Measurements from ENCODE around the gene OR51B2. TPM values are rescaled to one million over a fixed set of nuclear protein-coding genes. Genes with fewer than 3 reads are reported as not detected.
"Not testable (repeated sequence)": the region's sequence is repeated elsewhere in the genome, so short reads cannot be mapped to it uniquely, and the experiment has no call there.

OR51B2 gene
- total and polyA plus RNA-seq, 7 experiments from 2014 or later: not detected

DNA sequence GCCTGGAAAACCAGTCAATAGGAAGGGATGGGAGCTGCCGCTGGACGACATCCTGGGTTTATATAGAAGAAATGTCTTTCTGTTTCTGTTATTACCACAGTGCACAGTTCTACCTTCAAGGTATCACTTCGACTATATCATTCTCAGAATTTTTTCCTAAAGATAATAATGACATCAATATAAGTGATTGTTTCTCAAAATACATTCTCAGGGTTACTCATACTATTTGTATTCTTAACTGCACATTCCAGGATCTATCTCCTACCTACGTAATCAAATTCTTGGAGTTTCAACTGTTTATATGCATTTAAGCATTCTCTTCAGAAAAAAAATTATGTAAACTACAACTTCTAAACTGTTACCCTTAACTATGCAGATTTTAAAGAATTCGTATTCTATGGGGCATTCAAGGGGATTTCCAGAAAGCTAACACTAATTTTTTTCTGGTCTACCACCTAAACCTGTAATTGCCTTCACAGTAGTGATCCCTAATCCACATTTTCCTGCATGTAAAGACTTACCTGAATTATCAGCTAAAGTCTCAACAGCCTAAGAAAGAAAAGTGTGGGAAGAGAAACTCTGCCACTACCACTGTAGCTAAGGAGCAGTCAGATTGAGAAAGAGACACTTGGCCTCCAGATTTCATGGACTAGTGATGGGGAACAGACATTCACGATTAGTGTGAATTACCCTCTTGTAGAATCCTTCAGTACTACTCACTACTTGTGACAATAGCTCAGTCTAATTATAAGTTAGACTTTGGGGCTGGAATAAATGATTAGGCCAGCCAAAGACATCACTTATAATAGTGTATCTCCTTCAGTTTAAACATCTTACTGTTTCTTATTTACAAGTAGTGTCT, 19.6 kb upstream of the OR51B2 start, which contains the start of gene OR51B5:
OR51B5 (minus strand) TSS at position 51 of the 862 bp plus-strand sequence; CDS start at position 51, 0 bp downstream.
- Histone ChIP-seq H3K27me3 (ENCODE audit: control insufficient read depth in 2 of 2, insufficient read depth in 2 of 2, low read length in 2 of 2) (peaks cover 0 to 5% of the 10 kb centered on the region in 2 donors), H3K36me3 (ENCODE audit: control insufficient read depth in 2 of 3, insufficient read depth in 3 of 3, low read length in 3 of 3) (no peaks in the 10 kb centered on the region), H3K9me3 (ENCODE audit: control insufficient read depth in 2 of 3, low read length in 3 of 3) (no peaks in the 10 kb centered on the region), H3K4me3 (ENCODE audit: low read length) (no peak within 1 kb of the TSS), H3K27ac (ENCODE audit: low read depth, low read length) (no peak within 1 kb of the TSS), H3K4me1 (ENCODE audit: control insufficient read depth in 2 of 2, insufficient read depth in 2 of 2, low read length in 2 of 2) (no peaks in the 10 kb centered on the region)
- POLR2A ChIA-PET: no interaction called here
- Mint-ChIP-seq H3K36me3 (no peaks in the 10 kb centered on the region), H3K27ac (no peak within 1 kb of the TSS), H3K4me1 (no peaks in the 10 kb centered on the region), H3K9me3 (peaks cover 0 to 2% (median 0%) of the 10 kb centered on the region in 11 donors), H3K4me3 (no peak within 1 kb of the TSS), H3K27me3 (peaks cover 0 to 10% (median 6%) of the 10 kb centered on the region in 5 donors)
- ATAC-seq: no peak
- CTCF ChIA-PET: no interaction called here
- DNase-seq: no peak
- intact Hi-C loops (cut with micrococcal nuclease): no loop called here

DNA sequence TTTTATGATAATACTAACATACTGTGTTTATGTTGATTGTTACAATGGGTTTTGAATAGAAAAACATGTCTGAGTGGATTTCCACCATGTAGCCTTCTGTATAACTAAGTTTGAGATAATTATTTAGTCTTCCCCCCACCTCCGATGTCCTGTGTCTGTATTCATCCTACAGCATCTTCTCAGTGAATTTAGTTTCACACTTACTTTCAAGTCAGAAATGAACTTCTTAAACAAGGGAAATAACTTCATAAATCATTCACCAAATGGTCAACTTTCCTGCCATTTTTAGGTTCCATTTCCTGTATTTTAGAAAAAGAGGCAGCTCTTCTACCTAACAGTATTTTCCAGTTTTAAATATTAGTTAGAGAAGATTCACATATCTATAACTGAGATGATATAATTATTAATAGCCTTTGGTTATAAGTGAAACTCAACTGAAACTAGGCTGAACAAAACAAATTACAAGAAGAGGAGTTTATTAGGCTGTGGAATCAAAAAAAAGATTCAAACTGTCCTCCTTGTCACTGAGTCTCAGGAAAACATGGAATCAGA, 15.8 kb upstream of the OR51B2 start:
- H3K4me1 Mint-ChIP-seq: no peaks in the 10 kb centered on the region
- no peaks in the 10 kb centered on the region for H3K9me3 ChIP-seq (ENCODE audit: control insufficient read depth in 2 of 3, low read length in 3 of 3)
- peaks cover 0 to 14% (median 5%) of the 10 kb centered on the region in 5 donors for H3K27me3 Mint-ChIP-seq
- H3K36me3 Mint-ChIP-seq: no peaks in the 10 kb centered on the region
- intact Hi-C loops (cut with micrococcal nuclease): no loop called here
- H3K27me3 ChIP-seq (ENCODE audit: control insufficient read depth in 2 of 2, insufficient read depth in 2 of 2, low read length in 2 of 2): peaks cover 0 to 5% of the 10 kb centered on the region in 2 donors
- H3K4me3 ChIP-seq (ENCODE audit: low read length): no peak overlapping the region
- no peak for DNase-seq
- H3K9me3 Mint-ChIP-seq: peaks cover 0 to 2% (median 0%) of the 10 kb centered on the region in 11 donors
- H3K4me1 ChIP-seq (ENCODE audit: control insufficient read depth in 2 of 2, insufficient read depth in 2 of 2, low read length in 2 of 2): no peaks in the 10 kb centered on the region
- H3K36me3 ChIP-seq (ENCODE audit: control insufficient read depth in 2 of 3, insufficient read depth in 3 of 3, low read length in 3 of 3): no peaks in the 10 kb centered on the region
- ATAC-seq: no peak
- ChIA-PET CTCF (no interaction called here), POLR2A (no interaction called here)
- H3K27ac ChIP-seq (ENCODE audit: low read depth, low read length): no peak overlapping the region
- H3K4me3 Mint-ChIP-seq: no peak overlapping the region
- no peak overlapping the region for H3K27ac Mint-ChIP-seq

DNA sequence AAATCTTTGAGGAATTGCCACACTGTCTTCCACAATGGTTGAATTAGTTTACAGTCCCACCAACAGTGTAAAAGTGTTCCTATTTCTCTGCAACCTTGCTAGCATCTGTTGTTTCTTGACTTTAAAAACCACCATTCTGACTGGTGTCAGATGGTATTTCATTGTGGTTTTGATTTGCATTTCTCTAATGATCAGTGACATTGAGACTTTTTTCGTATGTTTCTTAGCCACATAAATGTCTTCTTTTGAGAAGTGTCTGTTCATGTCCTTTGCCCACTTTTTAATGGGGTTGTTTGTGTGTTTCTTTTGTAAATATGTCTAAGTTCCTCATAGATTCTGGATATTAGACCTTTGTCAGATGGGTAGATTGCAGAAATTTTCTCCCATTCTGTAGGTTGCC, 13.2 kb upstream of the OR51B2 start:
- H3K36me3 ChIP-seq (ENCODE audit: control insufficient read depth in 2 of 3, insufficient read depth in 3 of 3, low read length in 3 of 3); DNase-seq; H3K4me3 ChIP-seq (ENCODE audit: low read length); H3K4me3 Mint-ChIP-seq; H3K9me3 Mint-ChIP-seq; H3K4me1 Mint-ChIP-seq; ATAC-seq; CTCF ChIA-PET; H3K4me1 ChIP-seq (ENCODE audit: control insufficient read depth in 2 of 2, insufficient read depth in 2 of 2, low read length in 2 of 2); H3K27ac Mint-ChIP-seq; intact Hi-C loops (cut with micrococcal nuclease); H3K27me3 ChIP-seq (ENCODE audit: control insufficient read depth in 2 of 2, insufficient read depth in 2 of 2, low read length in 2 of 2); H3K27ac ChIP-seq (ENCODE audit: low read depth, low read length); H3K9me3 ChIP-seq (ENCODE audit: control insufficient read depth in 2 of 3, low read length in 3 of 3); H3K36me3 Mint-ChIP-seq; POLR2A ChIA-PET: not testable (repeated sequence)
- peaks cover 0 to 14% (median 5%) of the 10 kb centered on the region in 5 donors for H3K27me3 Mint-ChIP-seq

DNA sequence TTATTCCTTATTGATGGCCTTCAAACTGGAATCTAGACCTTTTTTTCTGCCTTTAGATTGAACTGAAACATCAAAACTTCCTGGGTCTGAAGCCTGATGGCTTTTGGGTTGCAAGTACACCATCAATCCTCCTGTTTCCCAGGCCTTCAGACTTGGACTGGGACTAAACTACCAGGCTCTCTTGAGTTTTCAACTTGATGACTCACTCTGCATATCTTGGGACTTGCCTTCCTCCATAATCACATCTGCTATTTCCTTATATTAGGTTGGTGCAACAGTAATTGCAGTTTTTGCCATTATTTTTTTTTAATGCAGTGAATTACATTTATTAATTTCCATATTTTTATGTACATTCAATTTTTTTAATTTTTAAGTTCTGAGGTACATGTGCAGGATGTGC, 12.2 kb upstream of the OR51B2 start:
- no peak overlapping the region for H3K4me3 ChIP-seq (ENCODE audit: low read length)
- H3K4me1 ChIP-seq (ENCODE audit: control insufficient read depth in 2 of 2, insufficient read depth in 2 of 2, low read length in 2 of 2): no peaks in the 10 kb centered on the region
- H3K27ac ChIP-seq (ENCODE audit: low read depth, low read length): no peak overlapping the region
- peaks cover 0 to 5% of the 10 kb centered on the region in 2 donors for H3K27me3 ChIP-seq (ENCODE audit: control insufficient read depth in 2 of 2, insufficient read depth in 2 of 2, low read length in 2 of 2)
- DNase-seq (no peak), ATAC-seq (no peak)
- intact Hi-C loops (cut with micrococcal nuclease): no loop called here
- no peaks in the 10 kb centered on the region for H3K36me3 ChIP-seq (ENCODE audit: control insufficient read depth in 2 of 3, insufficient read depth in 3 of 3, low read length in 3 of 3)
- ChIA-PET POLR2A (no interaction called here), CTCF (no interaction called here)
- Mint-ChIP-seq H3K9me3 (peaks cover 0 to 2% (median 0%) of the 10 kb centered on the region in 11 donors), H3K36me3 (no peaks in the 10 kb centered on the region), H3K4me1 (no peaks in the 10 kb centered on the region), H3K4me3 (no peak overlapping the region), H3K27ac (no peak overlapping the region), H3K27me3 (peaks cover 0 to 14% (median 5%) of the 10 kb centered on the region in 5 donors)
- H3K9me3 ChIP-seq (ENCODE audit: control insufficient read depth in 2 of 3, low read length in 3 of 3): no peaks in the 10 kb centered on the region

DNA sequence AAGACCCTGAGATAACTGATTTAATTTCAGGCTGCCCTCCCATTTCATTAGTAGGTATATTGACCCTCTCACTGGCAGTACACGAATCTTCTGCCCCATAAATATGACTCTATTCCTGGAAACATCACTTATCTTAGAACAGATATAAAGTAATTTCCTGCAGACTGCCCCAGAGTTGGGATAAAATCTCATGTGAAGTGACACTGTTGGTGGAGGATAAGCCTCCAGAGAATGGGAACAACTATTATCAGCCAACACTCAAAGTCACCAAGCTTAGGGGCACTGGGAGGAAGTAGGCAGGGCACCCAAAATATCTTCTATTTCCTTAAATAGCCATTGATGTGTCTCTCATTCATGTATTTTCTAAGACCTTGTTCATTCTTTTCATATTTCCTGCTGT, 11.1 kb upstream of the OR51B2 start:
- DNase-seq (no peak), ATAC-seq (no peak)
- Mint-ChIP-seq H3K27me3 (peaks cover 0 to 20% (median 13%) of the 10 kb centered on the region in 5 donors), H3K36me3 (no peaks in the 10 kb centered on the region), H3K4me1 (no peaks in the 10 kb centered on the region), H3K4me3 (no peak overlapping the region), H3K27ac (no peak overlapping the region), H3K9me3 (peaks cover 0 to 4% (median 0%) of the 10 kb centered on the region in 11 donors)
- Histone ChIP-seq H3K4me3 (ENCODE audit: low read length) (no peak overlapping the region), H3K27me3 (ENCODE audit: control insufficient read depth in 2 of 2, insufficient read depth in 2 of 2, low read length in 2 of 2) (peaks cover 0 to 5% of the 10 kb centered on the region in 2 donors), H3K4me1 (ENCODE audit: control insufficient read depth in 2 of 2, insufficient read depth in 2 of 2, low read length in 2 of 2) (no peaks in the 10 kb centered on the region), H3K9me3 (ENCODE audit: control insufficient read depth in 2 of 3, low read length in 3 of 3) (no peaks in the 10 kb centered on the region), H3K36me3 (ENCODE audit: control insufficient read depth in 2 of 3, insufficient read depth in 3 of 3, low read length in 3 of 3) (no peaks in the 10 kb centered on the region), H3K27ac (ENCODE audit: low read depth, low read length) (no peak overlapping the region)
- intact Hi-C loops (cut with micrococcal nuclease): no loop called here
- ChIA-PET CTCF (no interaction called here), POLR2A (no interaction called here)

DNA sequence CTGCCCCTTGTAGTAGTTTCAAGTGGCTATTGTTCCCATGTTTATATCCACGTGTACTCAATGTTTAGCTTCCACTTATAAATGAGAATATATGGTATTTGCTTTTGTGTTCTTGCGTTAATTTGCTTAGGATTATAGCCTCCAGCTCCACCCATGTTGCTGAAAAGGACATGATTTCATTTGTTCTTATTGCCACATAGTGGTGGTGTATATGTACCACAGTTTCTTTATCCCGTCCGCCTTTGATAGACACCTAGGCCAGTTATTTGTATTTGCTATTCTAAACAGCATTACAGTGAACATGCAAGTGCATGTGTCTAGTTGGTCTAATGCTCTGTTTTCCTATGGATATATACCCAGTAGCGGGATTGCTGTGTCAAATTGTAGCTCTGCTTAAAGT, 6.8 kb downstream of the OR51B2 start:
- Mint-ChIP-seq H3K36me3 (no peaks in the 10 kb centered on the region), H3K4me3 (no peak overlapping the region), H3K27ac (no peak overlapping the region), H3K9me3 (peaks cover 0 to 6% (median 0%) of the 10 kb centered on the region in 11 donors), H3K27me3 (peaks cover 0 to 8% (median 3%) of the 10 kb centered on the region in 5 donors), H3K4me1 (no peaks in the 10 kb centered on the region)
- CTCF ChIA-PET: no interaction called here
- ATAC-seq (no peak), DNase-seq (no peak)
- Histone ChIP-seq H3K4me3 (ENCODE audit: low read length) (no peak overlapping the region), H3K9me3 (ENCODE audit: control insufficient read depth in 2 of 3, low read length in 3 of 3) (no peaks in the 10 kb centered on the region), H3K36me3 (ENCODE audit: control insufficient read depth in 2 of 3, insufficient read depth in 3 of 3, low read length in 3 of 3) (no peaks in the 10 kb centered on the region), H3K27ac (ENCODE audit: low read depth, low read length) (no peak overlapping the region), H3K4me1 (ENCODE audit: control insufficient read depth in 2 of 2, insufficient read depth in 2 of 2, low read length in 2 of 2) (no peaks in the 10 kb centered on the region), H3K27me3 (ENCODE audit: control insufficient read depth in 2 of 2, insufficient read depth in 2 of 2, low read length in 2 of 2) (no peaks in the 10 kb centered on the region)
- intact Hi-C loops (cut with micrococcal nuclease): no loop called here
- POLR2A ChIA-PET: no interaction called here

Measured in naive thymus-derived CD4-positive, alpha-beta T cell (primary cell).